Activated gamma-delta T cell treated with Interleukin-2 at 50 U/mL for 16 hours (primary cell): ENCODE results near the gene ZDHHC14.
"Not testable (repeated sequence)": the region's sequence is repeated elsewhere in the genome, so short reads cannot be mapped to it uniquely, and the experiment has no call there.

ENCODE experiments used
- DNase-seq: peaks from one replicate; pipeline ENCODE4 v3.0.0-alpha.2; 2020

ZDHHC14 gene

GRCh38 chr6:157380779-157381561, at the start of gene ZDHHC14:
ZDHHC14 (plus strand) TSS chr6:157381190.
- peak; percentile 82 for DNase-seq

DNA sequence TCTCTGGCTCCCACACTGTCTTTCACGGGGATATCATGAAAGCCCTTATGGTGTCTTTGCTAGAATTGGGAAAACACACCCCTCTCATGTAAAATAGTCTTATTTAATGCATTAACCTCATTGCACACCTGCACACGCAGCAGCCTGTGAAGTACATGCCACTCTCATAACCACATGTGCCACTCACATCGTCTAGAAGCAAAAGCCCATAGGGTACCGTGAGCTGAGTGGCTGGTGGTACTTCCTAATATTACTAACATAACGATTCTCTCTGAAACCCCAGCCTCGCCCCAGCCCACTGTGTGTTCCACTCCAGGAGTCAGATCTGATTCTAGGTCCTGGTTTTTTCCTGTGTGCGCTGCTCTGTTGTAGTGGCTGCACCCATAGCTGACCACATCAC, 48.2 kb upstream of the ZDHHC14 start:
- no peak for DNase-seq

GRCh38 chr6:157333537-157333936, 47.5 kb upstream of the ZDHHC14 start:
- no peak for DNase-seq

DNA sequence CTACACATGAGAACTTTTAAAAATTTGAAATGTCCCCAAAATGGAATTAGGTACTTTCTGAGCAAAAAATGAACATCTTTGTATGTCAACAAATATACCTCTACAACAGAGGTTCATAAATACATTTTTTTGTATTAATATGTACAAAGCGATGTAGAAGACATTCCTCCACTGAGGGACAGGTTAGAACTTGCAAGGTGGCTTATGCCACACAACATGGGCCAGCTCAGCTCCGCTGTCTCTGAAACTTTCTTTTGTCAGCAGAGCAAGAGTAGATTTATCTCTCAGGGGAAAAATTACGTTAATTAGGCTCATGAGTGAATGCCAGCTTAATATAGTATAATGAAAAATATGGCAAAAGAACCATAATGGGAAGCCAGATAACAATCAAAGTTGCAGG, 47.0 kb upstream of the ZDHHC14 start:
- no peak for DNase-seq

- no peak for DNase-seq
Measured at GRCh38 chr6:157335829-157336228, 45.2 kb upstream of the ZDHHC14 start.

GRCh38 chr6:157337276-157337675, 43.7 kb upstream of the ZDHHC14 start:
- not testable (repeated sequence) for DNase-seq

- no peak for DNase-seq
Measured at GRCh38 chr6:157337751-157338150, 43.2 kb upstream of the ZDHHC14 start.

DNA sequence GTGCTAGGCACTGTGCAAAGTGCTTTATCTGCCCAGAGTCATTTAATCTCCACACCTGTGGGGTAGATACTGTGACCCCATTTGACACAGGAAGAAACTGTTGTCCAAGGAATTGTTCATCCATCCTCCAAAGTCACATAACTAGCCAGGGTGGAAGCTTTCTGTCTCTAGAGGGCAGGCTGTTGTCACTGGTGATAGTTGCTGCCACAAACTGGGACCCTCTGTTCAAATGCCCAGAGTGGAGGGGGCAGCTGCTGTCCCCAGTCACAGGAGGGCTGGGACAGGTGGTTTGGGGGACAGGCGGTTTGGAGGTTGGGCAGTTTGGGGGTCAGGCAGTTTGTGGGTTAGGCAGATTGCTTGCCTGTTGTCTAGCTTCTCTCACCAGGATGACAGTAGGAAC, 41.6 kb upstream of the ZDHHC14 start:
- no peak for DNase-seq

- DNase-seq, result no peak
Measured at GRCh38 chr6:157343732-157344131, 37.3 kb upstream of the ZDHHC14 start.

DNA sequence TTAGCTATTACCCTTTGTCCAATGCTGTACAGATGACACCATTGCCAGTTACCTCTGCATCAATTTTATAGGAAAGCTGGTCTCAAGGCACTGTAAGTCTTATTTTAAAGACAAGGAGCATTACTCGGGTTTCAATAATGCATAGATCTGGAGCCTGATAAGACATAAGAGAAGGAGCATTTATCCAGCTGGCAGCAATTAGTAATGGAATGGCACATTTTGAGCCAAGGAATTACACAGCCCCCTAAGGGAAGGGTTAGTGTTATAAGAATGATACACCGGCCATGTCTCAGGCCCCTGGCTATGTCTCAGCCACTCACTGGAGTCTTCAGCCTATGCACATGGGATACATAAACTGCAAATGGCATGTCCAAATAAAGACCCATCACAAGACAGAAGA, 34.6 kb upstream of the ZDHHC14 start:
- no peak for DNase-seq

DNA sequence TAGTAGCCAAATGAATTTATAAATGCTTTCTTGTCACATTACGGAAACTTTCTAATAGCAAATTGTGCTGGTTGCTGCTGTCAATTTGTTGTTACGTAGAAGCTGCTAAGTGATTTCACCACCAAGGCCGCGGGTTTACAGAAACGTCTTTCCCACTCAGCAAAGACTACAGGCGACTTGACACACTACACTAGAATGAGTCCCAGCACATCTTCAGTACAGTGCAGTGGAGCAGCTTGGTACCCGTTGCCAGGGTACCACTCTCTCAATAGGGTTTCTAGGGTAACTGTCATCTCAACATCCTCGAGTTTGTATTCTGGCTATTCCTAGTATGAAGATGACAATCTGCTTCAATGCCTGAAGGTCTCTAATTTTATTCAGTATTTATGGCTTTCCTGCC, 22.7 kb upstream of the ZDHHC14 start:
- no peak for DNase-seq

DNA sequence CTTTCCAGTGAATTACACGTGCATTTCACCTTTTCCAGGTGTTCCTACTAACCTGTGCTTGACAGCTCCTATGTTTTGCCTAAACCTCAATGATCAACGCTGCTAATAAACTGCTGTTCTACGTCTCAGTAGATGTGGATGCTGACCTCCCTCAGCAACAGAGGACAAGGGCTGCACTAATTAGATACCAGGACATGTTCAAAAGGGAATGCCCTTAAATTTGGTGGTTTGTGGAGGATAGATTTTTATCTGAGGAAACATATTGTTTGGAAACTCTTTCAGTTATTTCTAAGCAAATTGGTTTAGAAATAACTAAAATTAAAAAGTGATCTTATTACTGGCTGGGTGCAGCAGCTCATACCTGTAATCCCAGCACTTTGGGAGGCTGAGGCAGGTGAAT, 19.1 kb upstream of the ZDHHC14 start:
- DNase-seq, result no peak

DNA sequence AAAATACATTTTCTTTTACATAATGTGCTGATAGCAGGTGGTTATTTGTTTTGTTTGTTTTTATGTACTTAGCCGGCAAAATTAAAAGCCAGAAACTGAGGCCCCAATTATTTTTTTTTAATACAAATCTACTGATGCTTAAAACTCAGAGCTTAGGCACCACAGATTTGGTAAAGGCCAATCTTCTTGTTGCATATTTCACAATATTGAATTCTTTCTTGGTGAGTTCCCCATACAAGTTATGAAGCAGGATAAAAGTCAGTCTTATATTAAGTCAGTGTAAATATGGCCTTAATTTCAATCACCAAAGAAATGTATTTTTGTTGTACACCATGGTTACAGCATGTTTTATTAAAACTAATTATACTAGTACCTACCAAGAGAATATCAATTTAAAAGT, 16.3 kb upstream of the ZDHHC14 start:
- DNase-seq, result no peak

GRCh38 chr6:157366648-157367047, 14.3 kb upstream of the ZDHHC14 start:
- no peak for DNase-seq

- DNase-seq, result no peak
Measured at GRCh38 chr6:157368359-157369049, 12.5 kb upstream of the ZDHHC14 start.

DNA sequence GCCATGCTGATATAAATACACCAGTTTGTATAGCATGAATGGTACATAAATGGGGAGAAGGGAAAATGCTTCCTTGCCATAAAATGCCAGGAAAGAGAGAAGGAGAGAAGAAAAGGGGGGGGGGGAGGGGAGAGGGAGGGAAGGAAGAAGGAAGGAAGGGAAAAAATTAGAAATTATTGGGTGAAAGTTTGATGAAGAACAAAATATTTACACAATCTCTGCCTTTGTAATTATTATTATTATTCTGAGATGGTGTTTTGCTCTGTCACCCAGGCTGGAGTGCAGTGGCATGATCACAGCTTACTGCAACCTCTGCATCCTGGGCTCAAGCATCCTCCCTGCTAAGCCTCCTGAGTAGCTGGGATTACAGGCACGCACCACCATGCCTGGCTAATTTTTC, 10.2 kb upstream of the ZDHHC14 start:
- DNase-seq, result no peak

GRCh38 chr6:157372501-157373280, 8.3 kb upstream of the ZDHHC14 start:
- no peak for DNase-seq

GRCh38 chr6:157374889-157375443, 6.0 kb upstream of the ZDHHC14 start:
- no peak for DNase-seq

GRCh38 chr6:157376241-157376640, 4.7 kb upstream of the ZDHHC14 start:
- DNase-seq, result no peak

DNA sequence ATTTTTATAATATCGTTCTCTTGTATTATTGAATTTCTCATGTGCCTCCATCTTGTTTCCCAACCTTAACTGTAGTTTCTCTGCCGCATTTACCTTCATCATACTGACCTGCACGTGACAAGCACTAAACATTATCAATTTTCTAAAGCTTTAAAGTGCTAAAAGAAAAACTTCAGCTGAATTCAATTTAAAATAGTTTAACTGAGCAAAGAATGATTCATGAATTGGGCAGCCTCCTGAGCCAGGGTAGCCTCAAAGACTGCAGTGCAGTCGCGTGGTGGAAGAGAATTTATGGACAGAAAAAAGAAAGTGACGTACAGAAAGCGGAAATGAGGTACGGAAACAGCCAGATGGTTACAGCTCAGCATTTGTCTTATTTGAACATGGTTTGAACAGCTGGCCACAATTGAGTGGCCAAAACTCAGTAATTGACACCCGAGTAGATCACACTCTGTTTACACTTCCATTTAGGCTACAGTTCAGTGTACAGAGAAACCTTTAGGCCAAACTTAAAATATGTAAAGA, 4.2 kb upstream of the ZDHHC14 start:
- no peak for DNase-seq

- DNase-seq, result peak; percentile 82
Measured at GRCh38 chr6:157379656-157380457, 1.1 kb upstream of the ZDHHC14 start.

DNA sequence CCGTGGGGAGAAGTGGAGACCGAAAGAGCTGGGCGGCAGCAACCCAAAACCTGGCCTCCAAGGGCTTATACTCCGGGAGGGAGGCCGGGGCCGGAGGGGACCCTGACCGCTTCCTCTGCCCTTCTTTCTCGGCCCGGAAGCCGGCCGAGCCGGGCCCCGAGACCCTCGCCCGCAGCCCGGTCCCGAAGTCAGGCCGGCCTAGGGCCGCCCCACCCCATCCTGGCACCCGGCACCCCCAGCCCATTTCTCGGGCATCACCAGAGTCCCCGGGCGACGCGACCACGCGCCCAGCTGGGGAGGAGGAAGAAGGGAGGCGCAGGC, 572 bp upstream of the ZDHHC14 start:
- no peak for DNase-seq
